Stimulated activated effector memory CD8-positive, alpha-beta T cell treated with anti-CD3 and anti-CD28 coated beads, Interleukin-12 subunit alpha, Interleukin-12 subunit beta, amount 100 ng/mL, for 72 hours (primary cell): ENCODE data around the gene C18orf32.
"Not testable (repeated sequence)": the region's sequence is repeated elsewhere in the genome, so short reads cannot be mapped to it uniquely, and the experiment has no call there.

ENCODE experiments used
- ATAC-seq: fragments of 150-1000 bp; cut with Tn5 transposase; 2 replicates; pipeline ENCODE4 v1.10.0; 2021
- DNase-seq, 2 donors: peaks; one replicate each; pipeline ENCODE4 v3.0.0; 2021 to 2022; ENCODE audit warnings: low spot score in 2 of 2
- H3K27ac Mint-ChIP-seq: one replicate; pipeline ENCODE4 v1.8.0; 2022; ENCODE audit warnings: mild to moderate bottlenecking, mixed read lengths
- H3K36me3 Mint-ChIP-seq: one replicate; pipeline ENCODE4 v1.8.0; 2022; ENCODE audit warnings: mild to moderate bottlenecking, mixed read lengths
- H3K4me1 Mint-ChIP-seq: one replicate; pipeline ENCODE4 v1.8.0; 2022; ENCODE audit warnings: mixed read lengths
- H3K4me3 Mint-ChIP-seq: one replicate; pipeline ENCODE4 v1.8.0; 2022; ENCODE audit warnings: mild to moderate bottlenecking, mixed read lengths
- H3K9me3 Mint-ChIP-seq: one replicate; pipeline ENCODE4 v1.8.0; 2022; ENCODE audit warnings: mixed read lengths

C18orf32 gene

DNA sequence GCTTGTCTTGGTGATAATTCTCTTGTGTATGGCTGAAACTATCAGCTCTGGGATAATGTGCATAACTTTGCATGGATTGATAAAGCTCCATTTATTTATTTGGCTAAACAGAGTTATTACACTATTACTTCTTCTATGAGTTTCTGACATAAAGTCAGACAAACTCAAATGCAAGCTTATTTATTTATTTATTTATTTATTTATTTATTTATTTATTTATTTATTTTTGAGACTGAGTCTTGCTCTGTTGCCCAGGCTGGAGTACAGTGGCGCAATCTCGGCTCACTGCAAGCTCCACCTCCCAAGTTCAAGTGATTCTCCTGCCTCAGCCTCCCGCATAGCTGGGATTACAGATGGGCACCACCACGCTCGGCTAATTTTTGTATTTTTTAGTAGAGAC, 28.0 kb upstream of the C18orf32 start:
- H3K27ac Mint-ChIP-seq, H3K4me3 Mint-ChIP-seq, H3K36me3 Mint-ChIP-seq, DNase-seq, ATAC-seq, H3K9me3 Mint-ChIP-seq, H3K4me1 Mint-ChIP-seq: not testable (repeated sequence)

DNA sequence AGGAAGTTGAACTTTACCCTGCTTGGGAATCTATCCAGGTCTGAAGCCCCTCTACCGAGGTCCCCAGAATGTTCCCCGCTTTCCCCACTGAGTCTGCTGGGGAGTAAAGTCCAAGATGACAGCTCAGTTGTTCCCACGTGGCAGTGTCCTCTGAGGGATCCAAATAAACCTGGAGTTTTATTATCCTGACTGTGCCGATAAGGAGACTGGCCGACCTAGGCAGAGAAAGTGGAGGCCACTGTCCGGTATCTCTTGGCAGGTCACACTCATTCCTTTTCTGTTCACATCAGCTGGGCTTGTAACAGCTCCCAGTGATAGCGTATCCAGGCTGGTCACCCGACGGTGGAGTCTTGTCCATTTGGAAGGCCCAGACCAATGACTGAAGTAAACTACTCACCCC, 27.5 kb upstream of the C18orf32 start:
- no peak overlapping the region for H3K4me3 Mint-ChIP-seq
- ATAC-seq (no peak), DNase-seq (no peak)
- no peaks in the 10 kb centered on the region for H3K9me3 Mint-ChIP-seq
- no peaks in the 10 kb centered on the region for H3K4me1 Mint-ChIP-seq
- H3K27ac Mint-ChIP-seq = no peak overlapping the region
- no peaks in the 10 kb centered on the region for H3K36me3 Mint-ChIP-seq

DNA sequence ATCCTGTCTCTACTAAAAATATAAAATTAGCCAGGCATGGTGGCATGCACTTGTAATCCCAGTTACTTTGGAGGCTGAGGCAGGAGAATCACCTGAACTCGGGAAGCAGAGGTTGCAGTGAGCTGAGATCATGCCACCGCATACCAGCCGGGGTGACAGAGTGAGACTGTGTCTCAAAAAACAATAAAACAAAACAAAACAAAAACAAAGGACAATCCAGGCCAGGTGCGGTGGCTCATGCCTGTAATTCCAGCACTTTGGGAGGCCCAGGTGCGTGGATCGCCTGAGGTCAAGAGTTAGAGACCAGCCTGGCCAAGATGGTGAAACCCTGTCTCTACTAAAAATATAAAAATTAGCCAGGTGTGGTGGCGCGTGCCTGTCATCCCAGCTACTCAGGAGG, 25.8 kb upstream of the C18orf32 start:
- not testable (repeated sequence) for ATAC-seq, H3K27ac Mint-ChIP-seq, H3K36me3 Mint-ChIP-seq, DNase-seq, H3K9me3 Mint-ChIP-seq, H3K4me1 Mint-ChIP-seq, H3K4me3 Mint-ChIP-seq

DNA sequence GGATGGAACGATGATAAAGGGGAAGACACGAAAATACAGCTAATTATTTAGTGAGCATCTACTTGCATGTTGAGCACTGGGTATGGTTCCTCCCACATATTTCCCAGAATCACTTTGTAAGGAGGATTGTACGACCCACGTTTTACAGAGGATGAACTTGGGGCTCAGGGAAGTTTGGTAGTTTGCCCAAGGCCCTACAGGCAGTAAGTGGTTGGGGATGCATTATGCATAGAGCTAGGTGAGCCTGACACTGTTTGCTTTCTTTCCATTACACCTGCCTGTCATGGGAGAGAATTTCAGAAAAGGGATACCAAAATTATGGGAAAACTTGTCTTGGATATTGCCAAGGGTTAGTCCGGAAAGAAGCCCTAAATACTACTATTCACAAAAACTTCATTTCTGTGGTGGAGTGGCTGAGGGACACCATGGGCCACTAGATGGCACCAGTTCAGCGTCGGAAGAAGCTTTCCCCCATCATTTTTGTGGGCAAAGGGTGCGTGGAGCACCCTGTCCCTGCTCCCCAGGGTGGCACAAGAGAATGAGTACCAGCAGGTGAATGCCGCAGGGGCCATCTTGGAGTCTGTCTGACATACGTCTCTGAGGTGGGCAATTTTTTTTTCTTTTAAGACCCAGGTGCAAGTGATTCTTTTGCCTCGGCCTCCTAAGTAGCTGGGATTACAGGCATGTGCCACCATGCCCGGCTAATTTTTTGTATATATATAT, 23.5 kb upstream of the C18orf32 start:
- H3K9me3 Mint-ChIP-seq = no peaks in the 10 kb centered on the region
- no peak overlapping the region for H3K27ac Mint-ChIP-seq
- peak; percentile 76 for ATAC-seq
- H3K4me1 Mint-ChIP-seq = no peaks in the 10 kb centered on the region
- H3K36me3 Mint-ChIP-seq = no peaks in the 10 kb centered on the region
- peak; percentile 18 to 66 for DNase-seq
- no peak overlapping the region for H3K4me3 Mint-ChIP-seq

DNA sequence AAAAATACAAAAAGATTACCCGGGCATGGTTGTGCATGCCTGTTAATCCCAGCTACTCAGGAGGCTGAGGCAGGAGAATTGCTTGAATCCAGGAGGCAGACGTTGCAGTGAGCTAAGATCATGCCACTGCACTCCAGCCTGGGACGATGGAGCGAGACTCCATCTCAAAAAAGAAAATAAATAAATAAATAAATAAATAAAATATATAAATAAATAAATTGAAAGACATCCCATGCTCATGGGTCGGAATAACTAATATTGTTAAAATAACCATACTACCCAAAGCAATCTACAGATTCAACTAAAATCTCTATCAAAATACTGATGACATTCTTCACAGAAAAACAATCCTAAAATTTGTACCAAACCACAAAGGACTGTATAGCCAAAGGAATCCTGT, 19.4 kb upstream of the C18orf32 start:
- H3K36me3 Mint-ChIP-seq, ATAC-seq, H3K27ac Mint-ChIP-seq, H3K4me1 Mint-ChIP-seq, H3K4me3 Mint-ChIP-seq, H3K9me3 Mint-ChIP-seq, DNase-seq: not testable (repeated sequence)

DNA sequence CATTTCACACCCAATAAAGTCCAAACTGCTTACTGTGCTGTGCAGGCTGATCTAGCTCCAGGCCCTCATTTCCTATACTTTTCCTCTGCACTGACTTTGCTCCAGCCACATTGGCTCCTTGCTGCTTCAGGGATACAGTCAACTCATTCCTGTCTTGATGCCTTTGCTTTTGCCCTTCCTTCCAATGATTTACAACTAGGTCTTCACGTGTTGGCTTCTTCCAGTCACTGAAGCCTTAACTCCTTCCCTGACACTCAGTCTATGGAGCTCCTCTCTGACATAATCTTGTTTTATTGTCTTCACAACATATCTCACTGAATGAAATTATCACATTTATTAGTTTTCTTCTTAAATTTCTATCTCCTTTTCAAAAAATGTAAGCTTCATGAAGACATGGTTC, 16.9 kb upstream of the C18orf32 start:
- Mint-ChIP-seq H3K27ac (no peak overlapping the region), H3K4me1 (no peaks in the 10 kb centered on the region), H3K36me3 (peaks cover 2% of the 10 kb centered on the region), H3K9me3 (no peaks in the 10 kb centered on the region), H3K4me3 (no peak overlapping the region)
- no peak for ATAC-seq
- no peak for DNase-seq

DNA sequence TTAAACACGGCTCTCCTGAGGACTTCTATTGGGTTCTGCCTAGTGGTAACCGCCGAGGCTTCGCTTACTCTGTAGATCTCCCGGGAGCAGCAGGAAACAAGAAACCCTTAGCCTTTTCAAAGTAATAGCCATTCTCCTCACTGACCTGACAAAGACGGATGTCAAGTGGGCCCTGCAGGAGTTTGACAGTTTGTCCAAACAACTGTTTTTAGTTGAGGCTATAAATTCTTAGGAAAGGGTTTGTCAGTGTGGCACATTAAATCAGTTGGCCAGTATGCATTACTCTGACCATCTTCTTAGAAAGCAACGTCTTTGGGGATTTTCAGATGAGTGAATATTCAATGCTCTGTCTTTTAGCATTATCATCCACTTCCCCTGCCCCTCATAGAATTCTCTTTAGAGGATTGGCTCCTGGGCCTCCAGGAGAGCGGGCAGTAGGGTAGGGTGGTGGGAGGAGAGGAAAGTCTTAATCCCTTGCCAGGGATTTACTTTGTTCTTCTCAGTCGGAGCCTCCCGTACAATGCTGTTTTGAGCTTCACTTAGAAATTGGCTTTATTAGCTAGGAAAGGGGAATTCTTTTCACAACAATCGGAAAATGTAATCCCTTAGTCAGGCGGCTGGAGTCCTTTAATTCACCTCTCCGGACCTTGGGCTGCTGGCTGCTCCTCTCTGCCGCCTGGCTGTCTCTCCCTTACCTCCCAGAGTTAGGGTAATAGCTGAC, 13.3 kb upstream of the C18orf32 start:
- H3K4me3 Mint-ChIP-seq = no peak overlapping the region
- no peak overlapping the region for H3K27ac Mint-ChIP-seq
- H3K9me3 Mint-ChIP-seq = no peaks in the 10 kb centered on the region
- H3K4me1 Mint-ChIP-seq = no peaks in the 10 kb centered on the region
- DNase-seq = no peak
- peaks cover 6% of the 10 kb centered on the region for H3K36me3 Mint-ChIP-seq
- ATAC-seq = no peak

DNA sequence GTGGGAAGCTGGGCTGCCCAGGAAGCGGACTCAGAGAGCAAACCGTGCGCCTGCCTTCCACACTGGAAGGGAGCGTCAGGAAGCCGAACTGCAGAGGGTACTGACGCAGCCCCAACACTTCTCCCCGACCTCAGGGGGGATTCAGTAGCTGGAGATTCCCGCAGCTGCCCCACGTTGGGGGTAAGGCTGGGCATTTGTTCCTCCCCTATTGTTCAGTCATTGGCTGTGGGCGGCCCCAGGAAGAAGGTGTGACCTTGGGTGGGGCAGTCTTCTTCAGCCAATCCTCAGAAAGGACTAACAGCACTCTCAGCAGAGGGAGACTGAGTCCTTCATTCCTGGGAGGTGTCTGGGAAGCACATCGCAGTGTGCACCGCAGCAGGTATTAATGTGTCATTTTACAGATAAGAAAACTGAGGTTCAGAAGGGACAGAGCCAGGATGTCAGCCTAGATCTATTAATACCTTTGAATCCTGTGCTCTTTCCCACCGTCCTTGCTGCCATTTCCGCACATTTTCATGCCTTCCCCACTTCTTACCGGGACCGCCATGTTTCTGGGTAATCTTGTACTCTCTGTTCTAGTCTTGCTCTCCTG, 12.1 kb upstream of the C18orf32 start:
- Mint-ChIP-seq H3K4me3 (no peak overlapping the region), H3K9me3 (no peaks in the 10 kb centered on the region), H3K4me1 (no peaks in the 10 kb centered on the region), H3K36me3 (peaks cover 6% of the 10 kb centered on the region), H3K27ac (no peak overlapping the region)
- no peak for ATAC-seq
- no peak for DNase-seq

DNA sequence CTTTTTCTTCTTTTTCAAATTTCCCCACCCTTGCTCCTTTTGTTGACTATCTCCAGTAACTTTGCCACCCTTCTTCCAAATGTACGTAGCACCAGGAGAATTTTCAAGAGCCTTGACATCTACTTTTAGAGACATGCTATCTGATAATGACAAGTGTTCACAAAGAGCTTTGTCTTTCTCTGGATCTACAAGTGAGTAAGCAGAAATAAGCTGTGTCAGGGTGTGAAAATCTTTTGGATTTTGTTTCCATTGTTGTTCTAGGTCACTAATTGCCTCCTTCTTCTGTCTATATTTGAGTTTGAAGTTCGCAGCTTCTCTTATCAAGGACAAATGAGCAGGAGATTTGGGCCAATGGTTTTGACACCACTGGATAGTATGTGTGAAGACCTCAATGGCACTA, 8.4 kb upstream of the C18orf32 start:
- Mint-ChIP-seq H3K9me3 (no peaks in the 10 kb centered on the region), H3K27ac (no peak overlapping the region)
- no peak for ATAC-seq

DNA sequence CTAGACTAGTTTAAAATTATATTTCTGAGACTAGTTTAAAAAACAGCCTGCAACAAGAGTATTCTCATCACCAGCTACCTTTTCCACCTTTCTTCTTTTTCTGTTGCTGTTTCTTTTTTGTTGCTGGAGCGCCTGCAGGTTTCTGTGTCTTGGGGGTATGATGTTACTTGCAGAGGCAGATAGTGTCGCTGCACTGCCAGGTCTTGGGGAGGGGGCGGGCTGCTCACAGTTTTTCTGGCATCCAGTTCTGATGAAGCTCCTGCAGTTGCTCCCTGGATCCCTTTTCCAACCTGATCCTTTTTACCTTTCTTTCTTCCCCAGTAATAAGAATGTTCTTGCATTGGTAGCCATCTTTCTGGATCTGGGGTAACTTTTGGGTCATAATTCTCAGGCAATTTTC, 8.0 kb upstream of the C18orf32 start:
- ATAC-seq = no peak
- H3K4me3 Mint-ChIP-seq = no peak overlapping the region
- H3K9me3 Mint-ChIP-seq = no peaks in the 10 kb centered on the region
- no peak overlapping the region for H3K27ac Mint-ChIP-seq
- H3K36me3 Mint-ChIP-seq = peaks cover 36% of the 10 kb centered on the region
- no peak for DNase-seq
- H3K4me1 Mint-ChIP-seq = peaks cover 19% of the 10 kb centered on the region

More for the DNA sequence above, 8.4 kb upstream of the C18orf32 start:
- no peak for DNase-seq
- Mint-ChIP-seq H3K4me1 (peaks cover 15% of the 10 kb centered on the region), H3K4me3 (no peak overlapping the region), H3K36me3 (peaks cover 32% of the 10 kb centered on the region)

DNA sequence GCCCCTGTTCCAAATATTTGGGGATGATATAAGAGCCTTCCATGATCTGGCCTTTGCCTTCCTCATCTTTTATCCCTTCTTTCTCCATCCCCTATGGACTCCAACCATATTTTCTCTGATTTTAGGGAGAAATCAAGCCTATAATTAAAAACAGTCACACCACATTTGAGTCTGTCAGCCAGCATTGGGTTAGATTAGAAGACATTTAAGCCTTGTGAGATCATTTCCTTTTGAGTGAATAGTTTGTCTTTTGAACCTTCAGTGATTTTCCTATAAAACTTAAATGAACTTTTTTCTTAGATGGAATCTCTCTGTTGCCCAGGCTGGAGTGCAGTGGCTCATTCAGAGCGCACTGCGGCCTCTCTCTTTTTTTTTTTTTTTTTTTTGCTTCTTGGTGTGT, 7.6 kb upstream of the C18orf32 start:
- no peak for ATAC-seq
- Mint-ChIP-seq H3K27ac (no peak overlapping the region), H3K4me1 (peaks cover 23% of the 10 kb centered on the region), H3K9me3 (no peaks in the 10 kb centered on the region), H3K36me3 (peaks cover 40% of the 10 kb centered on the region), H3K4me3 (no peak overlapping the region)
- no peak for DNase-seq

DNA sequence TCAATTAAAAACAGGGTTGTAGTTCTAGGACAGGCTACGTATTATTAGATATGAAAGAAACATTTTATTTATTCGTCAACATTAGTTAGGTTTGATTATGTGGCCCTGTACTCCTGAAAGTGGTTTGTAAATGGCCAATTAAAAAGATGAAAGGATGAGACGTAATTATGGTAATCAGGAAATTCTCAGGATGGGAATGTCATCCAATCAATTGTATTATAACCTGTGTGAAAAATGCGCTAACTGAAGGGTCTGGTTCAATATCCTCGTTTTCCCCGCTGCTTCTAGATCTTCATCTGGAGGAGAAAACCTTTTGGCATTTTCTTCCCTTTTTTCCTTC, 5.6 kb upstream of the C18orf32 start:
- Mint-ChIP-seq H3K27ac (peak overlapping the region; percentile 95), H3K9me3 (no peaks in the 10 kb centered on the region), H3K4me3 (peak overlapping the region; percentile 85), H3K4me1 (peaks cover 42% of the 10 kb centered on the region), H3K36me3 (peaks cover 54% of the 10 kb centered on the region)
- DNase-seq = no peak
- no peak for ATAC-seq

DNA sequence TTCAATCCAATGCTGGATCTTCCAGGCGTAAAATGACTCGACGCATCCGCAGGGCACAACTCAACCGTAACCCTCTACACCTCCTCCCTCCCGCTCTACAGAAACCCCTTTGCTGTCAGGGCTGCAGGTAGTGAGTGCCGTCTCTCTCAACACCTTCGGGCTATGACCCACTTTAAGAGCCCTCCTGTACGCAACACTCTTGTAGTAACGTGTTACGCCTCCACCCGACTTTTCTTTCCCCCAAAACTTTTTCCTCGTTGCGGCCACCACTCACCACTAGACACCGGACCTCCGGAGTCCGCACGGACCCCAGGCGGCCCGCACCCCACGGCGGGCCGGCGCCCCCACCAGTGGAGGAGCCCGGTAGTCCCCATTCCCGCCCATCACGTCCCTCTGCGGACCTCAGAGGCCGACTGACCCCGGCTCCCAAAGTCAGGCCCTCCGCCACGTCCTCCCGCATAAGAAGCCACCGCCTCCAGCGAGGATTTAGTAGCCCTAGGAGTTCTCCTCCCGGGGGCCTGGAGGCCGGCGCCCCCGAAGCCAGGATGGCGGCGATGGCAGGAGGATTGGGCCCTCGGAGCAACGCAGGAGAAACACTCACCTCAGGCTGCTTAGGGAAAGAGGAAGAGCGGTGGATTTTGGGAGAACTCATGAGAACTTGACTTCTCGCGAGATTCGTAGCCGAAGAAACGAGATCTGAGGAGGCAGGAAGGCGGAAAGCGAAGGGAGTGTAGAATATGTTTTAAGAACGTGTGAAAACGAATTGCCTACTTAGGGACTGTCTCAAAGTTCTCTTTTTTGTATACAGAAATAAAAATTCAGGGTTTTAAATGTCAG, 5.0 kb upstream of the C18orf32 start, which contains the start of gene RPL17:
RPL17 (minus strand) TSS at position 609 of the 837 bp plus-strand sequence.
- Mint-ChIP-seq H3K4me1 (peaks cover 47% of the 10 kb centered on the region), H3K4me3 (peak within 1 kb of the TSS; percentile 85), H3K27ac (peak within 1 kb of the TSS; percentile 95), H3K36me3 (peaks cover 60% of the 10 kb centered on the region), H3K9me3 (no peaks in the 10 kb centered on the region)
- ATAC-seq (peak; percentile 89), DNase-seq (peak; percentile 77 to 91)

DNA sequence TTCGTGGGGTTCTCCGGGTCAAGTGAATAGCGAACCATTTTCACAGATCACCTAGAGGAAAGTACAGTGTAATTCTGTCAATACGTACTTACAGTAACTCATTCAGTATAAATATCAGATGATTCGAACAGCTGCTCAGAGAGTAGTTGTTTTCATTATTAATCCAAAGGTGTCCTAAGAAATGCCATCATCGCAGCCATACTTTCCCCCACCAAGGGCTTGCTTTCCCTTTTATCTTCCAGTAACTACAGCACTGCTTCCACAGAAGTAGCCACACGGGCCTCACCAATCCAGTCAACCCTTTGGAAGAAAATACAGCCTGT, 4.5 kb upstream of the C18orf32 start:
- no peak for ATAC-seq
- Mint-ChIP-seq H3K4me1 (peaks cover 48% of the 10 kb centered on the region), H3K36me3 (peaks cover 66% of the 10 kb centered on the region), H3K4me3 (peak overlapping the region; percentile 85), H3K27ac (peak overlapping the region; percentile 95), H3K9me3 (no peaks in the 10 kb centered on the region)
- DNase-seq = no peak

DNA sequence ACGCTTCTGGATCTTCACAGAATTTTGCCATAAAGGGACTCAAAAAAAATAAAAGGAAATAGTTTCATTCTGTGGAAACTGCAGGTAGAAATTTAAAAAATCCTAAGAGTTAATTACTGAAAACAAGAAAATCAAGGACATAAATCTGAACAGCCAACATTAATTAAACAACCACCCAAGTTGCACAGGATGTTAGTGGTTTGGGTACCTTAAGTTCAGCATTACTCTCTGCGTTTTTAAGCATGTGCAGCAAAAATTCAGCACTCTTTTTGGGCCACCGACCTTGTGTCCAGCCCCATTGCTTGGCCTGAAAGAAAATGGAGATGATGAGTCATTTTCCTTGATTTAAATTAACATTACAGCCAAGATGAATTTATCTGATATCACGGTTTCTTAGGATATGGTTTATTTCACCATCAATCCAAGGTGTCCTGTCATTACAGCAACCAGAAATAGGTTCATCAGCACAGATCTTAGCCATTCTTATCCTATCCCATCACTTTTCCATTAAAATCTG, 3.3 kb upstream of the C18orf32 start:
- Mint-ChIP-seq H3K9me3 (no peaks in the 10 kb centered on the region), H3K4me1 (peaks cover 55% of the 10 kb centered on the region), H3K27ac (peak overlapping the region; percentile 95), H3K4me3 (peak overlapping the region; percentile 85), H3K36me3 (peaks cover 71% of the 10 kb centered on the region)
- ATAC-seq (no peak), DNase-seq (no peak)
